NCI-H226 (cell line): ENCODE results near the gene VANGL2.

ENCODE experiments used
- DNase-seq: peaks from one replicate; pipeline ENCODE4 v3.0.0-alpha.2; 2015

VANGL2 gene

GRCh38 chr1:160407839-160408801 is 7.8 kb downstream of the VANGL2 start:
- peak; percentile 60 for DNase-seq

GRCh38 chr1:160408864-160409263 is 8.5 kb downstream of the VANGL2 start:
- no peak for DNase-seq

GRCh38 chr1:160409486-160409885 is 9.1 kb downstream of the VANGL2 start:
- DNase-seq, result no peak

GRCh38 chr1:160410406-160411005 is 10.1 kb downstream of the VANGL2 start:
- DNase-seq, result no peak

- no peak for DNase-seq
Observed at GRCh38 chr1:160411271-160412027, 11.1 kb downstream of the VANGL2 start.

- no peak for DNase-seq
Observed at GRCh38 chr1:160412028-160412362, 11.6 kb downstream of the VANGL2 start.

- DNase-seq, result no peak
Observed at GRCh38 chr1:160413716-160414115, 13.4 kb downstream of the VANGL2 start.

GRCh38 chr1:160414881-160415280 is 14.5 kb downstream of the VANGL2 start:
- DNase-seq, result no peak

GRCh38 chr1:160415696-160416290 is 15.4 kb downstream of the VANGL2 start:
- no peak for DNase-seq

GRCh38 chr1:160416369-160416768 is 16.0 kb downstream of the VANGL2 start:
- DNase-seq, result peak; percentile 23

- no peak for DNase-seq
Observed at GRCh38 chr1:160418483-160418882, 18.1 kb downstream of the VANGL2 start.

GRCh38 chr1:160419150-160419837 is 18.9 kb downstream of the VANGL2 start:
- DNase-seq, result no peak

GRCh38 chr1:160419838-160420169 is 19.4 kb downstream of the VANGL2 start:
- DNase-seq, result no peak

GRCh38 chr1:160420881-160421842 is 20.8 kb downstream of the VANGL2 start:
- no peak for DNase-seq

GRCh38 chr1:160421881-160422280 is 21.5 kb downstream of the VANGL2 start:
- DNase-seq, result no peak

- DNase-seq, result no peak
Observed at GRCh38 chr1:160423966-160424365, 23.6 kb downstream of the VANGL2 start.

- no peak for DNase-seq
Observed at GRCh38 chr1:160425847-160426246, 25.5 kb downstream of the VANGL2 start.

GRCh38 chr1:160427625-160428024 is 27.3 kb downstream of the VANGL2 start:
- no peak for DNase-seq

- no peak for DNase-seq
Observed at GRCh38 chr1:160428053-160428452, 27.7 kb downstream of the VANGL2 start.

- peak; percentile 62 for DNase-seq
Observed at GRCh38 chr1:160428655-160429054, 28.3 kb downstream of the VANGL2 start.

- no peak for DNase-seq
Observed at GRCh38 chr1:160429125-160429561, 28.8 kb downstream of the VANGL2 start.
